Activated CD4-positive, alpha-beta memory T cell treated with anti-CD3 and anti-CD28 coated beads for 36 hours (primary cell): ENCODE results near the gene BRSK2. TPM values are rescaled to one million over a fixed set of nuclear protein-coding genes. Genes with fewer than 3 reads are reported as not detected.
A peak's percentile ranks its signal among the peaks of the same experiment; 100 is the strongest.
"Not testable (repeated sequence)": the region's sequence is repeated elsewhere in the genome, so short reads cannot be mapped to it uniquely, and the experiment has no call there.

Experiments used
- CTCF ChIA-PET: fragments of 350-600 bp; sonication (Branson Sonifier 250); formaldehyde crosslinking; loops from one replicate; lab custom pipeline; 2021; ENCODE audit warnings: antibody characterized with exemption, inconsistent platforms; lab: Charles Lee
- POLR2A ChIA-PET: fragments of 350-600 bp; sonication (Branson Sonifier 250); formaldehyde crosslinking; loops from one replicate; lab custom pipeline; 2021; ENCODE audit warnings: antibody characterized with exemption; lab: Charles Lee
- DNase-seq: peaks from one replicate; pipeline ENCODE4 v3.0.0-alpha.2; 2020
- H3K27ac Mint-ChIP-seq: one replicate; pipeline ENCODE4 v1.8.0; 2021; ENCODE audit warnings: mixed read lengths
- H3K27me3 Mint-ChIP-seq: one replicate; pipeline ENCODE4 v1.8.0; 2021; ENCODE audit warnings: mixed read lengths
- H3K36me3 Mint-ChIP-seq: one replicate; pipeline ENCODE4 v1.8.0; 2021; ENCODE audit warnings: mixed read lengths
- H3K4me1 Mint-ChIP-seq: one replicate; pipeline ENCODE4 v1.8.0; 2021; ENCODE audit warnings: low read depth, mixed read lengths
- H3K4me3 Mint-ChIP-seq: one replicate; pipeline ENCODE4 v1.8.0; 2021; ENCODE audit warnings: mild to moderate bottlenecking, mixed read lengths
- H3K9me3 Mint-ChIP-seq: one replicate; pipeline ENCODE4 v1.8.0; 2021; ENCODE audit warnings: mixed read lengths
- intact Hi-C: fragments of 100-400 bp; cut with micrococcal nuclease; formaldehyde crosslinking; loops from one replicate; pipeline ENCODE4 v1.15.1; 2023
- total RNA-seq, 2 experiments: library from RNA; stranded (reverse); gene quantifications; one replicate each; pipeline ENCODE4 v1.2.3, GENCODE V29; 2021

BRSK2 gene
- under 1 TPM; 0.46 to 0.64 TPM for total RNA-seq

- intact Hi-C loops: loop anchor here (2.0 to 10.0 kb wide), 4 partner anchors 53 to 185 kb away; no protein-coding TSS in a partner anchor
- no peak within 1 kb of the TSS for H3K27ac Mint-ChIP-seq
- POLR2A ChIA-PET: interaction anchor here (0.9 kb wide), 1 partner anchor 81 kb away, joined by 3 read pairs; no protein-coding TSS in a partner anchor
- CTCF ChIA-PET: interaction anchor here (0.7 to 0.8 kb wide), 2 partner anchors 128 to 997 kb away, joined by 3 to 4 read pairs; no protein-coding TSS in a partner anchor
- H3K4me1 Mint-ChIP-seq: no peaks in the 10 kb centered on the region
- peaks cover 26% of the 10 kb centered on the region for H3K27me3 Mint-ChIP-seq
- no peaks in the 10 kb centered on the region for H3K9me3 Mint-ChIP-seq
- no peaks in the 10 kb centered on the region for H3K36me3 Mint-ChIP-seq
- no peak for DNase-seq
- H3K4me3 Mint-ChIP-seq: peak within 1 kb of the TSS; percentile 61
Observed at GRCh38 chr11:1389932-1390568, at the start of gene BRSK2. BRSK2 (plus strand) TSS chr11:1389934; CDS start chr11:1390285, 351 bp downstream.

- Mint-ChIP-seq H3K9me3 (peaks cover 8% of the 10 kb centered on the region), H3K27me3 (peaks cover 2% of the 10 kb centered on the region), H3K4me1 (peaks cover 8% of the 10 kb centered on the region), H3K27ac (no peak overlapping the region), H3K4me3 (no peak overlapping the region), H3K36me3 (no peaks in the 10 kb centered on the region)
- ChIA-PET POLR2A (no interaction called here), CTCF (no interaction called here)
- DNase-seq: peak; percentile 6
- intact Hi-C loops: no loop called here
Observed at GRCh38 chr11:1340111-1340510, 49.6 kb upstream of the BRSK2 start.

GRCh38 chr11:1341226-1341625 lies 48.5 kb upstream of the BRSK2 start:
- H3K27ac Mint-ChIP-seq, intact Hi-C loops, H3K9me3 Mint-ChIP-seq, H3K27me3 Mint-ChIP-seq, H3K4me3 Mint-ChIP-seq, CTCF ChIA-PET, POLR2A ChIA-PET, H3K4me1 Mint-ChIP-seq, H3K36me3 Mint-ChIP-seq: not testable (repeated sequence)
- DNase-seq: peak; percentile 2

- no peak overlapping the region for H3K27ac Mint-ChIP-seq
Observed at GRCh38 chr11:1341928-1342524, 47.7 kb upstream of the BRSK2 start.

DNA sequence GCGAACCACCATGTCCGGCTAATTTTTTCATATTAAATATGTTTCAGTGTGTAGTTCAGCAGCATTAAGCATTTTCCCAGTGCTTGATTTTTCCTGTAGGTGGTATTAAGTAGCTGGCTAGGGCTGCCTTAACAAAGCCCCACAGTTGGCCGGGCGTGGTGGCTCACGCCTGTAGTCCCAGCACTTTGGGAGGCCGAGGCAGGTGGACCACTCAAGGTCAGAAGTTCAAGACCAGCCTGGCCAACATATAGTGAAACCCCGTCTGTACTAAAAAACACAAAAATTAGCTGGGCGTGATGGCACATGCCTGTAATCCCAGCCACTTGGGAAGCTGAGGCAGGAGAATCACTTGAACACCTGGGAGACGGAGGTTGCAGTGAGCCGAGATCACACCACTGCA lies 46.8 kb upstream of the BRSK2 start:
- Mint-ChIP-seq H3K9me3 (peaks cover 5% of the 10 kb centered on the region), H3K27ac (no peak overlapping the region), H3K4me1 (no peaks in the 10 kb centered on the region), H3K27me3 (no peaks in the 10 kb centered on the region), H3K36me3 (no peaks in the 10 kb centered on the region), H3K4me3 (no peak overlapping the region)
- intact Hi-C loops: no loop called here
- ChIA-PET CTCF (interaction anchor here (0.9 kb wide), 1 partner anchor 19 kb away, joined by 3 read pairs; no protein-coding TSS in a partner anchor), POLR2A (no interaction called here)
- DNase-seq: peak; percentile 5

More at GRCh38 chr11:1341928-1342524, 47.7 kb upstream of the BRSK2 start:
- no peak overlapping the region for H3K4me3 Mint-ChIP-seq
- POLR2A ChIA-PET: no interaction called here
- no peaks in the 10 kb centered on the region for H3K36me3 Mint-ChIP-seq
- no peaks in the 10 kb centered on the region for H3K4me1 Mint-ChIP-seq
- peak; percentile 6 for DNase-seq
- CTCF ChIA-PET: interaction anchor here (0.9 kb wide), 1 partner anchor 18 kb away, joined by 3 read pairs; no protein-coding TSS in a partner anchor
- H3K9me3 Mint-ChIP-seq: peaks cover 8% of the 10 kb centered on the region
- intact Hi-C loops: no loop called here
- H3K27me3 Mint-ChIP-seq: peaks cover 2% of the 10 kb centered on the region

DNA sequence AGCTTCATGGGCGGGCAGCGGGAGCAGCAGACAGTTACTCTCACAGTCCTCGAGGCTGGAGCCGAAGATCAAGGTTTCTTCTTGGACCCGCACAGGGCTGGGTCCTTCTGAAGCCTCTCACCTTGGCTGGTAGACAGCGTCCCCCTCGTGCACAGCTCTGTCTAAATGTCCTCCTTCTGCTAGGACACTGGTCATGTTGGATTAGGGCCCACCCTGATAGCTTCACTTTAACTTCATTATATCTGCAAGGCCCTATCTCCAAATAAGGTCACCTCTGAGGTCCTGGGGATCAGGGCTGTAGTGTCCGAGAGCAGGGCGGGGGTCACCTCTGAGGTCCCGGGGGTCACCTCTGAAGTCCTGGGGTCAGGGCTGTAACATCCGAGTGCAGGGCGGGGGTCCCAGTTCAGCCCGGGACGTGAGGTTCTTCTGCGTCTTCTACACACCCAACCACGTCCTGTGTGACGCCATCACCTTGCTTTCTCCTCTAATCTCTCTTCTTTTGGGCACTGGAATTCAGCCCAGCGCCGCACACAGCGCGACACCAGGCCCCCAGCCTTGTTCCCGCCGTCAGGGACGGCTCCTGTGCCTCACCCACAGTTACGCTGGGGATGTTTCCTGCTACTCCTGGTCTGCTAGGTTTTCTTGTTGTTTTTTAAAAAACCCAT lies 46.2 kb upstream of the BRSK2 start:
- ChIA-PET POLR2A (no interaction called here), CTCF (no interaction called here)
- DNase-seq: no peak
- H3K27ac Mint-ChIP-seq: no peak overlapping the region
- H3K36me3 Mint-ChIP-seq: no peaks in the 10 kb centered on the region
- no peak overlapping the region for H3K4me3 Mint-ChIP-seq
- intact Hi-C loops: no loop called here
- no peaks in the 10 kb centered on the region for H3K4me1 Mint-ChIP-seq
- no peaks in the 10 kb centered on the region for H3K27me3 Mint-ChIP-seq
- no peaks in the 10 kb centered on the region for H3K9me3 Mint-ChIP-seq

DNA sequence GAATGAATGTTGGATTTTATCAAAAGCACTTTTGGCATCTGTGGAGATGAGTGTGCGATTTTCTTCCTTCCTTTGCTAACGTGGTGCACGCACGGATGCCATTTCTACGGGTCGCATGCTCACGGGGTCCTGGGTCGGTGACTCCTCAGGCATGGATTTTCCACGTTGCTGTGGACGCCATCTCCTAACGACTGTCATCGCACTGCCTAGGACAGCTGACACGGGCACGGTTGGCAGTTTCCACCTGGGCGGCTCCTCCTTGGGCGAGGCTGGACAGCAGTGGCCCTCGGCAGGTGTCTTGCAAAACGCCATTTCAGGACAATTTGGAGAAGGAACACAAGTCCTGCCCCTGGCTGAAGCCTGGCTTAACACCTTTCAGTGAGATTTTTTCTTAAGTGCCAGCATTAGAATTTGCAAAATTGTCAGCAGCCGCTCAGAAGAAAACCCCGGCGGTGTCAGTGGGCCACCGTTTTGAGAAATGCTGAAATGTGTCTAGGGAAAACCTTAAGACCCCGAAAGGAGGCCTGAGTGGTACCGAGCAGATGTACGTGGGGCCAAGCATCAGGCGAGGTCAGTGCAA lies 45.6 kb upstream of the BRSK2 start:
- intact Hi-C loops: no loop called here
- H3K36me3 Mint-ChIP-seq: no peaks in the 10 kb centered on the region
- ChIA-PET POLR2A (no interaction called here), CTCF (no interaction called here)
- no peak overlapping the region for H3K27ac Mint-ChIP-seq
- no peaks in the 10 kb centered on the region for H3K27me3 Mint-ChIP-seq
- no peaks in the 10 kb centered on the region for H3K9me3 Mint-ChIP-seq
- peak; percentile 1 for DNase-seq
- no peaks in the 10 kb centered on the region for H3K4me1 Mint-ChIP-seq
- H3K4me3 Mint-ChIP-seq: no peak overlapping the region

DNA sequence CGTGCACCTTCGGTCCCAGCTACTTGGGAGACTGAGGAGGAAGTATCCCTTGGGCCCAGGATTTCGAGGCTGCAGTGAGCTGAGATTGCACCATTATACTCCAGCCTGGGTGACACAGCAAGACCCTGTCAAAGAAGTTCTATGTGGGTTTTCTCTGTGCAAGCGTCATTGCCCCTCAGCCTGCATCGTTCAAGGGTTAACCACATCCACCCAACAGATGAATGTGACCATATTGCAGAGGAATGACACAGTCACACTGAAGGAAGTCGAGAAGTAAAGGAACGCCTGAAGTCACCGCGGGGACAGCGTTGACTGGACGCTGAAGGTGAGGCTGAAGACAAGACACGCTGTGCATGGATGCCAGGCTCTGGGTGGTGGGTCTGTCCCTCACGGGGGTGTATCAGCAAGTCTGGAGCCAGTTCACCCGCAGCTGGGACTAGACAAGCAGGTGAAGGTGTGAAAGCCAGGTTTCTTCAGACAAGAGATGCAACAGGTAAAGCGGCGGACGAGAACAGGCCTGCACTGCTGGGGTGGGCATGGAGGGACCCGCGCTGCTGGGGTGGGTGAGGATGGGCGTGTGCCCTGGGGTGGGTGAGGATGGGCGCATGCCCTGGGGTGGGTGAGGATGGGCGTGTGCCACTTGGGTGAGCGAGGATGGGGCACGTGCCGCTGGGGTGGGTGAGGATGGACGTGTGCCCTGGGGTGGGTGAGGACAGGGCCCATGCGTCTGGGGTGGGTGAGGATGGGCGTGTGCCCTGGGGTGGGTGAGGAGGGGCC lies 43.8 kb upstream of the BRSK2 start:
- no peak for DNase-seq
- Mint-ChIP-seq H3K27ac (no peak overlapping the region), H3K36me3 (no peaks in the 10 kb centered on the region), H3K9me3 (no peaks in the 10 kb centered on the region), H3K4me1 (no peaks in the 10 kb centered on the region), H3K27me3 (no peaks in the 10 kb centered on the region), H3K4me3 (no peak overlapping the region)
- intact Hi-C loops: no loop called here
- POLR2A ChIA-PET: no interaction called here
- CTCF ChIA-PET: no interaction called here

GRCh38 chr11:1346669-1347390 lies 42.9 kb upstream of the BRSK2 start:
- Mint-ChIP-seq H3K4me1 (no peaks in the 10 kb centered on the region), H3K9me3 (no peaks in the 10 kb centered on the region), H3K27me3 (no peaks in the 10 kb centered on the region), H3K27ac (no peak overlapping the region), H3K4me3 (no peak overlapping the region), H3K36me3 (no peaks in the 10 kb centered on the region)
- DNase-seq: no peak
- intact Hi-C loops: no loop called here
- ChIA-PET CTCF (interaction anchor here (0.6 kb wide), 1 partner anchor 614 kb away, joined by 3 read pairs; no protein-coding TSS in a partner anchor), POLR2A (no interaction called here)

GRCh38 chr11:1347411-1347999 lies 42.2 kb upstream of the BRSK2 start:
- H3K27me3 Mint-ChIP-seq: not testable (repeated sequence)

More at GRCh38 chr11:1347411-1347999, 42.2 kb upstream of the BRSK2 start:
- H3K27ac Mint-ChIP-seq, DNase-seq, H3K4me1 Mint-ChIP-seq, H3K4me3 Mint-ChIP-seq, H3K36me3 Mint-ChIP-seq, POLR2A ChIA-PET, H3K9me3 Mint-ChIP-seq, intact Hi-C loops: not testable (repeated sequence)
- CTCF ChIA-PET: interaction anchor here (0.6 kb wide), 1 partner anchor 613 kb away, joined by 3 read pairs; no protein-coding TSS in a partner anchor
